H9 (cell line): Measurements from ENCODE around the gene ETV5. TPM values are rescaled to one million over a fixed set of nuclear protein-coding genes. Genes with fewer than 3 reads are reported as not detected.

ENCODE experiments used
- DNase-seq: peaks from one replicate; pipeline ENCODE4 v3.0.0-alpha.2; 2017
- H2AFZ ChIP-seq: one replicate; pipeline ENCODE4 v1.6.1; 2013; ENCODE audit warnings: mild to moderate bottlenecking, low read length, control low read depth, moderate library complexity
- H2AK5ac ChIP-seq: 2 replicates; pipeline ENCODE4 v1.6.1; 2013; ENCODE audit warnings: low read length, control low read depth, mixed read lengths; ENCODE audit not compliant: insufficient read length
- H2BK120ac ChIP-seq: one replicate; pipeline ENCODE4 v1.6.1; 2013; ENCODE audit warnings: low read depth, mild to moderate bottlenecking, low read length, control low read depth, inconsistent platforms; ENCODE audit not compliant: poor library complexity, severe bottlenecking
- H2BK12ac ChIP-seq: 2 replicates; pipeline ENCODE4 v1.6.1; 2013; ENCODE audit warnings: low read length, control low read depth, mixed read lengths, low read depth; ENCODE audit not compliant: insufficient read length
- H2BK15ac ChIP-seq: 2 replicates; pipeline ENCODE4 v1.6.1; 2013; ENCODE audit warnings: low read depth, low read length, control low read depth
- H2BK20ac ChIP-seq: one replicate; pipeline ENCODE4 v1.6.1; 2013; ENCODE audit warnings: low read depth, mild to moderate bottlenecking, low read length, control low read depth, inconsistent platforms; ENCODE audit not compliant: poor library complexity, severe bottlenecking
- H2BK5ac ChIP-seq: 2 replicates; pipeline ENCODE4 v1.6.1; 2013; ENCODE audit warnings: low read length, control low read depth, mixed read lengths; ENCODE audit not compliant: insufficient read length
- H3K14ac ChIP-seq: 2 replicates; pipeline ENCODE4 v1.6.1; 2013; ENCODE audit warnings: low read length, control low read depth; ENCODE audit not compliant: insufficient read depth
- H3K18ac ChIP-seq: 2 replicates; pipeline ENCODE4 v1.6.1; 2013; ENCODE audit warnings: low read depth, mild to moderate bottlenecking, mixed read lengths, low read length, control low read depth; ENCODE audit not compliant: insufficient read length
- H3K23ac ChIP-seq: 2 replicates; pipeline ENCODE4 v1.6.1; 2013; ENCODE audit warnings: low read length, control low read depth, mixed read lengths, low read depth; ENCODE audit not compliant: insufficient read length
- H3K23me2 ChIP-seq: 2 replicates; pipeline ENCODE4 v1.6.1; 2013; ENCODE audit warnings: low read depth, mild to moderate bottlenecking, mixed read lengths, low read length, control low read depth; ENCODE audit not compliant: insufficient read length, poor library complexity, severe bottlenecking
- H3K27ac ChIP-seq: 2 replicates; pipeline ENCODE4 v1.5.1; 2013; ENCODE audit warnings: low read length, control low read depth, mixed read lengths, low read depth; ENCODE audit not compliant: insufficient read length
- H3K27me3 ChIP-seq: 2 replicates; pipeline ENCODE4 v1.6.1; 2013; ENCODE audit warnings: low read length, control low read depth, inconsistent platforms; ENCODE audit not compliant: insufficient read depth
- H3K4ac ChIP-seq: 2 replicates; pipeline ENCODE4 v1.6.1; 2013; ENCODE audit warnings: low read depth, mild to moderate bottlenecking, control low read depth, inconsistent platforms, low read length, moderate library complexity
- H3K4me1 ChIP-seq: 2 replicates; pipeline ENCODE4 v1.6.1; 2013; ENCODE audit warnings: low read length, control low read depth, inconsistent platforms; ENCODE audit not compliant: insufficient read depth
- H3K4me2 ChIP-seq: 2 replicates; pipeline ENCODE4 v1.6.1; 2013; ENCODE audit warnings: low read length, control low read depth, mixed read lengths; ENCODE audit not compliant: insufficient read length, insufficient read depth
- H3K56ac ChIP-seq: 2 replicates; pipeline ENCODE4 v1.6.1; 2013; ENCODE audit warnings: low read depth, mild to moderate bottlenecking, mixed read lengths, low read length, control low read depth; ENCODE audit not compliant: insufficient read length
- H3K79me1 ChIP-seq: 2 replicates; pipeline ENCODE4 v1.6.1; 2013; ENCODE audit warnings: low read depth, mild to moderate bottlenecking, moderate library complexity, low read length, control low read depth, inconsistent platforms; ENCODE audit not compliant: insufficient read depth, poor library complexity, severe bottlenecking
- H3K79me2 ChIP-seq: 2 replicates; pipeline ENCODE4 v1.6.1; 2013; ENCODE audit warnings: low read length, control low read depth, inconsistent platforms; ENCODE audit not compliant: insufficient read depth
- H3K9ac ChIP-seq: 2 replicates; pipeline ENCODE4 v1.6.1; 2013; ENCODE audit warnings: low read length, control low read depth, mixed read lengths; ENCODE audit not compliant: insufficient read length; ENCODE audit errors: extremely low read depth
- H3K9me3 ChIP-seq: one replicate; pipeline ENCODE4 v1.6.1; 2013; ENCODE audit warnings: low read depth, low read length, inconsistent platforms; ENCODE audit not compliant: control insufficient read depth
- H3T11ph ChIP-seq: one replicate; pipeline ENCODE4 v1.6.1; 2013; ENCODE audit warnings: mild to moderate bottlenecking, low read length, control low read depth, inconsistent platforms
- H4K20me1 ChIP-seq: one replicate; pipeline ENCODE4 v1.6.1; 2013; ENCODE audit not compliant: control insufficient read depth, insufficient read length, insufficient read depth
- H4K5ac ChIP-seq: 2 replicates; pipeline ENCODE4 v1.6.1; 2013; ENCODE audit warnings: low read depth, mild to moderate bottlenecking, mixed read lengths, low read length, control low read depth; ENCODE audit not compliant: insufficient read length
- H4K8ac ChIP-seq: replicated peaks from 2 replicates; pipeline ENCODE4 v1.6.1; 2013; ENCODE audit warnings: low read length, control low read depth, mixed read lengths, low read depth; ENCODE audit not compliant: insufficient read length
- H4K91ac ChIP-seq: 2 replicates; pipeline ENCODE4 v1.6.1; 2013; ENCODE audit warnings: low read depth, mild to moderate bottlenecking, moderate library complexity, mixed read lengths, low read length, control low read depth; ENCODE audit not compliant: insufficient read length
- H3K27ac Mint-ChIP-seq, 3 experiments: 2 replicates in 2 of 3; 3 replicates in 1 of 3; pipeline ENCODE4 v1.8.0; 2020 to 2021; ENCODE audit warnings: mixed read lengths in 3 of 3, mild to moderate bottlenecking in 1 of 3, moderate library complexity in 1 of 3
- H3K27me3 Mint-ChIP-seq: 2 replicates; pipeline ENCODE4 v1.8.0; 2021; ENCODE audit warnings: low read depth, mild to moderate bottlenecking, moderate library complexity, mixed read lengths
- H3K36me3 Mint-ChIP-seq, 3 experiments: 2 replicates in 2 of 3; 3 replicates in 1 of 3; pipeline ENCODE4 v1.8.0; 2020 to 2021; ENCODE audit warnings: low read depth in 3 of 3, mixed read lengths in 3 of 3; ENCODE audit not compliant: insufficient read depth in 1 of 3
- H3K4me1 Mint-ChIP-seq, 2 experiments: 2 replicates each; pipeline ENCODE4 v1.8.0; 2020; ENCODE audit warnings: mixed read lengths in 2 of 2
- H3K4me3 Mint-ChIP-seq, 2 experiments: 2 replicates in 1 of 2; 3 replicates in 1 of 2; pipeline ENCODE4 v1.8.0; 2020 to 2021; ENCODE audit warnings: mild to moderate bottlenecking in 2 of 2, mixed read lengths in 2 of 2, moderate library complexity in 1 of 2
- H3K9me3 Mint-ChIP-seq, 2 experiments: 2 replicates in 1 of 2; 3 replicates in 1 of 2; pipeline ENCODE4 v1.8.0; 2020; ENCODE audit warnings: mild to moderate bottlenecking in 2 of 2, mixed read lengths in 2 of 2, moderate library complexity in 1 of 2
- CTCF ChIP-seq: fragments of 200-600 bp; sonication (generic); conservative IDR thresholded peaks from 3 replicates; pipeline ENCODE4 v1.8.0; 2021; ENCODE audit warnings: antibody characterized with exemption, mild to moderate bottlenecking
- WGBS: extraction: QIAGEN DNeasy Blood & Tissue Kit; methylation state at CpG from one replicate; pipeline ENCODE4 v1.1.7; 2013; ENCODE audit warnings: missing lambda C conversion rate, low lambda C conversion rate, mixed read lengths; ENCODE audit not compliant: insufficient read length; ENCODE audit errors: extremely low coverage; 5-methylcytosine and 5-hydroxymethylcytosine counted together
- total RNA-seq: library from RNA; stranded (reverse); gene quantifications from 2 replicates; pipeline ENCODE4 v1.2.1, GENCODE V29; 2021

ETV5 gene
- total RNA-seq, 1 experiment from 2014 or later: 7.7 TPM

DNA sequence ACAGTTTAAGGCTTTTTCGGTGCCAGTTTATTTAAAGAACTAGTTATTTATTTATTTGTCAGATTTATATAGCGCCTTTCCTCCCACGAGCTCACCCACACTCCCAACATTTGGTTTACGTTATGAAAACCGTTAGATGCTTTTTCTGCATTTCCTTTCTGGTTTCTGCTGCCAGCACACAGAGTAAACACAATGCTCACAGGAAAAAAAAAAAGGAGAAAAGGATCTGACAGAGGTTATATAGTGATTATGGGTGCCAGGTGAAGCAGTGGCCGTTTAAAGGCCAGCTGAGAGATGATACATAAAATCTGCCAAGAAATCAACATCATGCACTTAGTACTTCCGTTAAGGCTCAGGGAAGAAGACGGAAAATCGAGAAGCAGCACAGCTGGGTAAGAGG lies 37.9 kb downstream of the ETV5 start:
- Histone ChIP-seq H2BK120ac (no peak overlapping the region), H3K27ac (no peak overlapping the region), H4K5ac (no peak overlapping the region), H4K8ac (no peak overlapping the region), H3K4ac (no peak overlapping the region), H2BK5ac (no peak overlapping the region), H3K27me3 (no peaks in the 10 kb centered on the region), H4K20me1 (no peaks in the 10 kb centered on the region), H2BK20ac (no peak overlapping the region), H3K23me2 (no peaks in the 10 kb centered on the region), H3K79me1 (no peaks in the 10 kb centered on the region), H3K56ac (no peak overlapping the region), H2BK12ac (no peak overlapping the region), H4K91ac (peak overlapping the region; percentile 7), H3K4me1 (no peaks in the 10 kb centered on the region), H3K18ac (no peak overlapping the region), H3K4me2 (no peak overlapping the region), H2BK15ac (no peak overlapping the region), H3K23ac (no peak overlapping the region), H3K9ac (no peak overlapping the region), H2AFZ (no peak overlapping the region), H3K14ac (no peak overlapping the region), H2AK5ac (no peak overlapping the region), H3K79me2 (no peaks in the 10 kb centered on the region), H3T11ph (no peak overlapping the region), H3K9me3 (no peaks in the 10 kb centered on the region)
- Mint-ChIP-seq H3K27ac (no peak overlapping the region), H3K27me3 (no peaks in the 10 kb centered on the region; the same call in 1 of the 2 replicates), H3K4me3 (no peak overlapping the region), H3K9me3 (no peaks in the 10 kb centered on the region; a peak in 1 of 5 replicates), H3K4me1 (no peaks in the 10 kb centered on the region), H3K36me3 (peaks cover 0 to 19% (median 3%) of the 10 kb centered on the region in 3 experiments; a peak in 6 of 7 replicates)
- TF ChIP-seq CTCF: no peak
- DNase-seq: no peak
- no CpG with 5 or more reads among the region's 9 CpGs for WGBS
